AG08395 (cell line): ENCODE results near the gene RBM20.
"Not testable (repeated sequence)": the region's sequence is repeated elsewhere in the genome, so short reads cannot be mapped to it uniquely, and the experiment has no call there.

ENCODE experiments used
- DNase-seq: peaks from one replicate; pipeline ENCODE4 v3.0.0; 2012; ENCODE audit warnings: mixed read lengths, low spot score

RBM20 gene

DNA sequence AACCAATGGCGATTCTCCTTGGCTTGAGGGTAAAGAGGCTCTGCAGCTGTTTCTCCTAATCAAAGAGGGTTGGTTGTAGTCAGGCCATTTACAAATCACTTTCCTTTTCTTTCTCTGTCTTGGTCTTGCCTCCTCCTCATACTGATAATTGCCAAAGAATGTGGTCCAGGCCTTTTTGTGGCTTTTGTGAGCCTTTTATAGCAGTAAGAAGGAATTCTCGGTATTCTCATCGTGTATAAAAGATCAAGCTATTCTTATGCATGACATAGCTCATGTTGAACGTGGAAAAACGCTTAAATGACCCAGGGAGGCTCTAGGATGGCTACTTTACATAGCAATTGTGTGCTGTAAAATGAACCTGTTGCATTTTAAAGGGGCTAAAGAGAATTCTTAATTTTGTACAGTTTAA, 62.6 kb downstream of the RBM20 start:
- peak; percentile 93 for DNase-seq

- DNase-seq = no peak
These were observed 64.8 kb downstream of the RBM20 start for GRCh38 chr10:110708776-110709443.

DNA sequence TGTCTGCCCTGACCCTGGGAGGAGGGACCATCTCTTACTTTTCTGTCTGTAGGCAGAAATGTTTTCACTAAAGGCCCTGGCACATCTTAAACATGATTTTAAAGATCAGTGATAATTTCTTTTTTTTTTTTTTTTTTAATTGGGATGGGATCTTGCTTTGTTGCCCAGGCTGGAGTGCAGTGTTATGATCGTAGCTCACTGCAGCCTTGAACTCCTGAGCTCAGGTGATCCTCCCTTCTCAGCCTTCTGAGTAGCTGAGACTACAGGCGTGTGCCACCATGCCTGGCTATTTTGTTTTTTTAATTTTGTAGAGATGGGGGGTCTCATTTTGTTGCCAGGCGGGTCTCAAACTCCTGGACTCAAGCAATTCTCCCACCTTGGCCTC, 65.3 kb downstream of the RBM20 start:
- DNase-seq = no peak

DNA sequence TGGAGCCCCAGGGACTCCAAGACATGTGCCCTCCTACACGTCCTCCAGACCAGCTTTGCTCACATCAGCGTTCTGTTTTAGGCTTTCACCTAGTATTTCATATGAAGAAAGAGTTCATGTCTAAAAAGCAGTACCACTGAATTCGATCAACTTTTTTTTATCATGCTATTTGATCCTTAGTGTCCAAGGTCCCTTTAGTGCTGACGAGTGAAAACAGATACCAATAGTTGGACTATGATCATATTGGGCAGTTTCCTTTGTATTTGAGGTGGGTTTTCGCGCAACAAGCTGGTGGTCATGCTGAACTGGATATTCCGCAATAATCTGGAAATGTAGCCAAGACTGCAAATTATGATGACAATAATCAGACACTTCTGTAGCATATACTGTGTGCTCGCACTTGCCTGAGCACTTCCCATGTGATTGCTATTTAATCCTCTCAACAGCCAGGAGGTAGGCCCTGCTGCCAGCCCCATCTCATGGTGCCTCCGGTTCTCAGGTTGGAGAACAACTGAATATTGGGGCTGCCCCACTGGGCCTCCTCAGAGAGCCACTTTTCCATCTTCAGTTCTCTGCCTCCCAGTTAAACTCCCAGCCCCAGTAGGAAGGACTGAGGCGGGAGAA, 65.9 kb downstream of the RBM20 start:
- no peak for DNase-seq

DNA sequence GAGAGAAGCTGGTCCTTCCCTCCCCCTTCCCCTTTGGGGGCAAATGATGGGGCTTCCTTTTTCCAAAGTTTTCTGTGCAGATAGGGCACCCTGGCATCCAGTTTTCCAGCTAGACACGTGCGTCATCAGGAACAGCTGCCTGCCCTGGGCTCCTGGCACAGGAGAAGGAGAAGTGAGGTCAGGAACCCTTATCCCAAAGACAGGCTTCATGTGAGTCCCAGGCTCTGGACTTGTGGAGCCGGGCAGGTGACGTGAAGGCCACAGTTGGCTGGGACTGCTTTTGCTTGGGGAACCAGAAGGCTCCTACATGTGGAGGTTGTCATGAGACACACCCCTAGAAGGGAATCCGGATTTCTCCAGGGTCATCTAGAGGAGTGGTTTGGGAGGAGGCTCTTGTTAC, 66.5 kb downstream of the RBM20 start:
- DNase-seq = no peak

- DNase-seq = no peak
These were observed 67.2 kb downstream of the RBM20 start for GRCh38 chr10:110711382-110711781.

GRCh38 chr10:110714356-110714755, 70.2 kb downstream of the RBM20 start:
- no peak for DNase-seq

GRCh38 chr10:110717781-110718589, 73.8 kb downstream of the RBM20 start:
- DNase-seq = no peak

DNA sequence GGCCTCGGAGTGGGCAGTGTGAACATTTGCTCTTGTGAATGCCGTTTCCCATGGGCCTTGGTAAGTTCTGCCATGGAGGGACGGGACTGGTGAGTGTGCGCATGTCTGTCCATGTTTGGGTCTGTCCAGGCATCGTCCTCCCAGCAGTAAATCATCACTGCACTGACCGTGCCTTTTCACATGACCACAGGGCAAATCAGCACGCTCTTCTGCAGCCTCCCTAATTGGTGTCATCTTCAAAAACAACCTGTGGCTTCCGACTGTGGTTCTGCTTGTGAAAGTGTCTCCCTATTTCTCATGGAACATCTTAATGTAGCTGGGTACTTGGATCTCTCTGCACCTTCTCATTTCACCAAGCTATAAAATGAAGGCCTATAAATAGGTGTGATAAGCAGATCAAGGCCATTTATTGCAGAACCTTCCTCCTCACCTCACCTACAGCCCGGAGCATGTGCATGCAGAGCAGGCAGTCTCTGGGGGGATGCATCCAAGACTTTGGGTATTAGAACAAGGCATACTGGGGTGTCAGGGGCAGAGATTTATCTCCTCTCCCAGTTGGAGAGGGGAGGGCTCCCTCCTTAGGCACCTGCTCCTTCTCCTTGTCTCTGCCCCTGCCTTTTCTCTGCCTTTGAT, 77.4 kb downstream of the RBM20 start:
- DNase-seq = no peak

GRCh38 chr10:110723224-110723891, 79.2 kb downstream of the RBM20 start:
- DNase-seq = no peak

DNA sequence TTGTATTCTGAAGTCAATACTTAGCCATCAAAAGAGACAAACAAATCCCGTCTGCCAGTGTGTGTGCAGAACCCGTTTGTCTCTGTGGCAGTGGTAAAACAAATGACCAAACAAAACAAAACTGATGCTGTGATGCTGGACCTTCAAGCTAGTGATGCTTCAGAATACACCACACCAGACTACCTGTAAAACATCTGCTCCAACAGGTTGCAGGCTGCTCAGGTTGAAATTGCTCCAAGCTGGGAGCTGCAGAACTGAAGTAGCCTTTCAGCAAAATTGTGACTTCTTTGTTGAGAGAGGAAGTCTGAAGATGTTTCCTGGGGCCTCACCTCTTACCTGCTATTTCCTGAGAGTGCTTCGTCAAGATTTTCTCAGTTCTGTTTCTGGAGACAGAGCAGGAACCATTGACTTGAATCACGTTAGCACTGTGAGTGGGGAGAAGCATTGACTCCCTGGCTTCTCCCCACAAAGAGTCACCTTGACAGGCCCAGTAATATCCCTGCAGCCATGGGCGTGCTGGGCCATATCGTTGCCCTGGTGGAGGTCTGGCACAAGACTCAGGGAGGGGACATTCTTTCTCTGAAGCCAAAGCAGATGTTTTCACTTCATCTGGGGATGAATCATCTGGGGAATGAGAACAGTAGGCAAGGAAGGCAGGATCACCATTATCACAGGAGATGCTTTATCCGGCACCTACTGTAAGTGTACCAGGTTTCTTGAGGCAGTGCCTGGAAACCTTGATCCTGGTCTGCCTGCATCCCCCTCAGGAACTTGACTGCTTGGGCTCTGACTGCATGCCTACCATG, 80.2 kb downstream of the RBM20 start:
- DNase-seq = peak; percentile 18

DNA sequence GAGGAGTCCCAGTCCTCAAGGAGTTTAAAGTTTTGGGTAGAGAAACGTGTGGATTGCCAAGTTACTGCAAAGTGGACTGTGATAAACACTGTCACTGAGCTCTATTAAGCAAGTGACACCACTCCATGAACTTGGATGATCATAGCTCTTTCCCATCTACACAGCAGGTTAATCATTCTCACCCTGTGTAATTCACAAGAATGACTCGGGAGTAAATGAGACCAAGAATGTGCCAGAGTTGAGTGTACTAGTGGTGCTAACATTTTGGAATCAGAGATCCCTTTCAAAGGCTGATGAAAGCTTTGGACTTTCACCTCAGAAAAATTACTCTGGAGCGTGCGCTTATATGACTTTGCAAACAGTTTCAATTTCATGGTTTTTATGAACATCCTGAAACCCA, 80.8 kb downstream of the RBM20 start:
- DNase-seq = no peak

DNA sequence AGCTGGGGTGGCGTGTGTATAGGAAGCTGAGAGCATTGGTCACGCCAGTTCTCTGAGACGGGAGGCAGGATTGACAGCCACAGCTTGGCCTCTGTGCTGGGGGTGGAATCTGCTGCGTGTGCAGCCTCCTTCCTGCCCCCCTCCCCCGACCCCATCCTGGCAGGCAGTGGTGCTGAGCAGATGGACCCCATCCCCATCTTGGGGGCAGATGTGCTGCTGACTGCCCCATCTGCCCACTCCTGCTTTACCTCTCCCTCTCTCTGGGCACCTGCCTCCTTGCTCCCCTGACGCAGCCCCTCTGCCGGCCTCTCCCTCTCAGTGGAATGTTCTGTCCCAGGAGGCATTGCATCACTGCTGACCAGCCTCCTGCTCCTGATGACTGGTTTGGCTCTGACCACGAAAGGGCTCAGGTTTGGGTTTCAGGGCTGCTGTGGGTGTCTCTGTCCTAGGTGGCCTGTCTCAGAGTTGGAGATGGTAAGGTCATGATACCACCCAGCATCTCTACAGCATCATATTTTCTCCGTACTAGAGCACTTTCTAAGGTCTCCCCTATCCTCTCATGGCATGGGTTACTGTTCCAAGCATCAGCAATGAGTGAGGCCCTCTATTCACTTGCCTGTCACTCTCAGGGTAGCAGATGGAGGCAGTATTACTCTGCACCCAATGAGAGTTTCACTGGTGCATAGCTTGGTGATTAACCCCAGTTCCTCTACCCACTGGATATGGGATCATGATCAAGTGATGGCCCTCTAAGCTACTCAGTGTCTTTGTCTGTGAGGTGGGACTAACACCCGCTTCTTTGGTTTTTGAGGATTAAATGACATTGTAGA, 81.9 kb downstream of the RBM20 start:
- peak; percentile 17 for DNase-seq

GRCh38 chr10:110727785-110728184, 83.6 kb downstream of the RBM20 start:
- DNase-seq = not testable (repeated sequence)

GRCh38 chr10:110730345-110731050, 86.4 kb downstream of the RBM20 start:
- DNase-seq = no peak

- DNase-seq = no peak
These were observed 89.2 kb downstream of the RBM20 start for GRCh38 chr10:110733218-110733952.

DNA sequence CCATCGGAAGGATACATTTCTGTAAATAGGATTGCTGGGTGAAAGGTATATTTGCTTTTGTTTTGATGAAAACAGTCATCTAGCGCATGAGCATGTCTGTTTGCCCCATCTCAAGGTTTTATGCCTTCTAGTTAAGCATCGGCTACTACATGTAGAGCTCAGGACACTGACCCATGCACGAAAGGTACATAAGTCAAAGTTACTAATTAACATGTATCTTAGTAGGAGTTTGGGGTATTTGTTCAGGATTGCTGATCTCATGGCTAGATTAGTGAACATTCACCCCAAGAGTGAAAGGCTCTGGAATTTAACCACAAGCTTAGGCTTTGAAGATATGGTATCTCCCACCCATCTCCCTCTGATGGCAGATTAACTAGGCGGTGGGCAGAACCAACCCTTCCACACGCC, 91.5 kb downstream of the RBM20 start:
- DNase-seq = no peak

DNA sequence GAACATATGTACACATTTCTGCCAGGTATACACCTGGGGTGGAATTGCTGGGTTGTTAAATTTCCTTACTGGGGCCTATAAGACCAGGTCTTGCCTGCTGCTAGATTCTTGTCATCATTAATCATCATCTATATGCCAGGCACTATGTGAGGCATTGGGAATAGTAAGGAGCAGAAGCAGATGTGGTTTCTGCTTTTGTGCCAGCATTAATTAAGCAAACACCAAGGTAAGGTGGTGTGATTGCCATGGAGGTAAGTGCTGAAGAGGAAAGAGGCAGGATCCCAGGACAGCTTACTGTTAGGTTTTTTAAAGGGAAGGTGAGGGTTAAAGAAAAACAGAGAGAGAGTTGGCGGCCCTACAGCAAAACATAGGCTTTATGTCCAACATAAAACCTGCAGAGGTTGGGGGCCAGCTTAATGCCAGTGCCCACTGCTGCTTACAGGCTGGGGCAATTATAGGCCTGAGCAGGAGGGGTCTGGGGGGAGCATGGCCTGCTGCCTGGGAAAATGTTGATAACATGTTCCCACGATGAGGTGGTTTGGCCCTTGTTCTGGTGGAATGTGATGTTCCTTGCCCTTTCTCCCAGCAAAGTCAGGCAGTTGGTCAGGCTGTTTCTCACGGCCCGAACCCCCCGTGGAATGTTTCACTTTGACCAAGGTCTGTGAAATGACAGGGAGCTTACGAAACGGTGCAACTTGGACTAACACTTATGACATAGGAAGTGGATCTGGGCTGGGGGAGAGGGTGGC, 93.9 kb downstream of the RBM20 start:
- DNase-seq = no peak
